HG03342 (cell line): ENCODE data around the gene ZNF112.
"Not testable (repeated sequence)": the region's sequence is repeated elsewhere in the genome, so short reads cannot be mapped to it uniquely, and the experiment has no call there.

Experiments
- ATAC-seq: cut with Tn5 transposase; IDR thresholded peaks from one replicate; pipeline ENCODE4 v1.9.1; 2021; ENCODE audit warnings: mild to moderate bottlenecking, moderate library complexity; ENCODE audit not compliant: unreplicated experiment

Gene ZNF112

DNA sequence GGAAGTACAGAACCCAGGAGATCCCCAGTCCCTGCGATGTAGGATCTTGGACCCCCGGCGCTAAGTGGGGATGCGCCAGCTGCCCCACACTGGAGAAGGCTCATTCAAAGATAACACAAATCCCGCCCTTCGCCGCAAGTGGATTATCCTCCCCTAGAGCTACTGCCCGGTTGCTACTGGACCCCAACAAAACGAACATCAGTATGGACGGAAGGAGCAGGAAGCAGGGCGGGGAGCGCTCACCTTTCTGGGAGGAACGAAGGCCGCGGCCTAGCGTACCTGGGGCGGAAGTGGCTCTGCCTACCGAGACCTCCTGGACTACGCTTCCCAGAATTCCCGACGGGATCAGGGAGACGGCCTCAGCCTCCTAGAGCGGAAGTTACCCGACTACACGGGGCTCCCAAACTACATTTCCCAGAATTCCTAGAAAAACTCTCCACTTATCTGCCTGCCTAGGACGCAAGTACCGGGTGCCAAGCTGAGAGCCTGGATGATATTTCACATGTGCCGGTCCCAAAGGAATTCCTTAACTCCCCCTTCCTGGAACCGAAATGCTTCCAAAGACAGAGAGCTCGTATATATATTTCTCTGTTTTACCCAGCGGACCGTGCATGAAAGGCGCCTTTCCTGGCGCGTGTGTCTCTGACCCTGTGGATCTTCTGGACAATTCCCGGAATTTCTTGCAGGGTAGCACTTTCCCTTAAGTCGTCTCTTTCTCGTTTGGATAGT lies at the start of gene ZNF112:
TSS of gene ZNF112 (minus strand) at position 298 of the 729 bp plus-strand sequence. CDS start 16,141 bp downstream, outside the sequence.
- ATAC-seq, result no peak

DNA sequence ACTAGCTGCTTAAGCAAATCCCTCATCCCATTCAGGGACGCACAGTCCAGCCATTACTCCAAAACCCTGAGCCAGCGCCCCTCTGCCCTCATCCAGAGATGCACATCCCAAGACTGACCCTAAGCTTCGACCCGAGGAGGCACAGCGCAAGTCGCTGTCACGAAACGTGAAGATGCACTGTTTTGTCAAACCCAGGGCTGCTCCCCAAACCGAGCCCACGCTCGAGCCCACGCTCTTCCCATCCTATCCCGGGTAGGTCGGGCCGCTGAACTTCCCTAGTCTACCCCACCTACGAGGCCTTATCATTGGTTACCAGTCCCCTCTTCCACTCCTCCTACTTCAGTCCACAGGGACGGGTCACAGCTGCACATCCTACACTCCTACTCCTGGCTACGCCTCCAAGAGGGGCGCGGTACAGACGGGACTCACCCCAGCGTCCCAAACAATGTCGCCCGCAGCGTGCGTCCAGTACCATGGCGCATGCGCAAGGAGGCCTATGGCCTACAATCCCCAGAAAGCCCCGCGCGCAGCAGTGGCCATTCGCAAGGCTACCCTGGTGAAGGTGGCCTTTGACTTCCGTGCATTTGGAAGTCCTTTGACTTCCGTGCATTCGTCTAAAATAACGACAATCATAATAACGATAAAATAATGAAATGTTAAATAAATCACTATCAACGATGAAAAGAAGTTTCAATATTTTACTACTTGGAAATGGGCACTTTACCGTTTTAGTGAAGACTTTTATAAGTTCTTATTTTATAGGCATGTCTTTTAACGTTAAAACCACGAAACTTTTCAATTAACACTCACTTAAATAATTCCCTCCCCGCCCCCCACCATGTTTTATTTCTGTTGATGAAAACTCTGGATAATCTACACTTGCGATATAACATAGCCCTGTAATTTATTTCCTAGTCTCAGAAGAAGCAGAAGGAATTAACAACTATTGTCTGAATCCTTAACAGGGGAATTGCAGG lies 44.9 kb upstream of the ZNF112 start, which contains the start of gene ZNF285:
TSS of gene ZNF285 (minus strand) at position 470 of the 977 bp plus-strand sequence. CDS start 4,395 bp downstream, outside the sequence.
- no peak for ATAC-seq

DNA sequence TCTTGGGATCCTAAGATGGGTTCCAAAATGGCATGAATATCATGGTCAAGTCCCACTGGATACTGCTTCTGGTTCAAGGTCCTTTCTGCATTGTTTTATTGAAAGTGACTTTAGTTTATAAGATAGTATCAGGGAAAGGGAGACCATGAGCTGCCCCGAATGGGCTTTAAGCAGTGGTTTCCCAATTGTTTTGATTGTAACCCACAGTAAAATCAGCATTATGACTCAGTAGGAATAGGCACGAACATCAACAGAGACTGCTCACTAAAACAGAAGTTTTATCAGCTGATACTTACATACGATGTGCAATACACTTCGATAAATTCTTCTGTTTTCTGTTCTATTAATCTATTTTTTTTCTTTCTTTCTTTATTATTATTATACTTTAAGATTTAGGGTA lies 32.8 kb upstream of the ZNF112 start:
- ATAC-seq, result not testable (repeated sequence)

DNA sequence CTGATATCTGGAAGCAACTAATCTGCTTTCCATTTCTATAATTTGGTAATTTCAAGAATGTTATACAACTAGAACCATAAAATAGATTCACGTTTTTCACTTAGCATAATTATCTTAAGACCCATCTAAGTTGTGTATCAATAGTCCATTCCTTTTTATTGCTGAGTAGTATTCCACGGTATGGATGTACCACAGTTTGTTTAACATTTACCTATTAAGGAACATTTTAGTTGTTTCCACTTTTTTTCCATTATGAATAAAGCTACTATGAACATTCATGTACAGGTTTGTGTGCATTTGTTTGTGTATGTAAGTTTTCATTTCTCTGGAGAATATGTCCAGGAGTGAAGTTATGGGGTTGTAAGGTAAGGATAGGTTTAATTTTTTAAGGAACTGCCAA lies 18.3 kb upstream of the ZNF112 start:
- ATAC-seq, result no peak

DNA sequence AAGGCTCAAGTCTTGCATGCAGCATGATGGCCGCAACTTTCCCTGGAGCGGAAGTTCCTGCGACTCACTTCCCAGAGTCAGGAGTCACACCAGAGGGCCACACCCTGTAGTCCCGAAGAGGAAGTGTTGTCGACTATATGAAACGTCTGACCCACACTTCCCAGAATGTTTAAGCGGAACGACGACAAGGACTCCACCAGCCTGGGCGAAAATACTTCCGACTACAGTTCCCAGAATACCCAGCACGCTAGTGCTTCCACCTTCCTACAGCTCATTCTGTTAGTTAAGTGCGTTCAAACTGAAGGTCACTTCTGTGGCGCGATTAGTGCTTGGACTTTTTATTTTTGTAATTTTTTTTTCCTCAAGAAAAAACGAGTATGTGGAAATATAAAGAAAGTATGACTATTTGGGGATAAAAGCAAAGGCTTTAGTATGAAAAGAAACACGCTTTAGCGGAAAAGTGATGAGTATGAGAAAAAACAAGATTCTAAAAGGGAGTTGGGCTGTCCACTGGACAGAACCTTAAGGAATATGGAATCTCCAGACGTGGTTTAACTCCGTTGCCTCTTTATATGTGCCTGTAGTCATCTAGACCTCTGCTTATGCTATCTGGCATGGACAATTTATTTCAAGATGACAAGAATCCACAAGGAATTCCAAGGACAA lies 15.5 kb upstream of the ZNF112 start:
- ATAC-seq, result no peak

DNA sequence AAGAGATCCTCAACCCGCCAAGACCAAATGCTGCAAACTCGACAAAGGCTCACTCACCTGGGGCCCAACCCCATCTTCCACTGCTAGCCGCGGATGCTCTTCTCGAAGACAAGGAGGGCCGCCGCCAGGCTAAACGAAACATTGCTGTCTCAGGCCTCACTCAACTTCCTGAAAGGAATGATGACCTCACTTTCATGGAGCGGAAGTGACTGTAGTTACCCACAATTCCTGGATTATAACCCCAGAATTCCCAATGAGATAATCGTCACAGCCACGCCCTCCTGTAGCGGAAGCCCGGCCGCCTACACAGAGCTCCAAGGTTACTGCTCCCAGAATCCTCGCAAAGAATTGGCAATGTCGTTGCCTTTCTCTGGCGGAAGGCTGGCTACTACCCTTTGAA lies 10.5 kb upstream of the ZNF112 start:
- ATAC-seq, result no peak

DNA sequence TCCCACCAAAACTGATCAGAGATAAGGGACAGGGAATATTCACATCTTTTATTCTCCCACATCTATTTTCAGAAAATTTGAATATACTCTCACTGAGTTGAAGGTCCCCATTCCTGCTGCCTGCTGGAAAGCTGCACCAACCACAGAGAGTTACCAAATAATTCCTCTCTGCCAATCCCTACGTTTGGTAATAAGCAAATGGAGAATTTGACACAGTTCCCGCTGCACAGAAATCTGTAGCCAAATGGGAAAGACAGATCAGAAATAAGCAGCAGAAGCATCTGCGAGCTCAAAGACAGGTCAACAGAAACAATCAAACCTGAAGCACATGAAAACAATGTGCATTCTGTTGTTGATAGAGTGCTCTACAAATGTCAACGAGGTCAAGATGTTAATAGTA lies 9.9 kb downstream of the ZNF112 start:
- no peak for ATAC-seq

DNA sequence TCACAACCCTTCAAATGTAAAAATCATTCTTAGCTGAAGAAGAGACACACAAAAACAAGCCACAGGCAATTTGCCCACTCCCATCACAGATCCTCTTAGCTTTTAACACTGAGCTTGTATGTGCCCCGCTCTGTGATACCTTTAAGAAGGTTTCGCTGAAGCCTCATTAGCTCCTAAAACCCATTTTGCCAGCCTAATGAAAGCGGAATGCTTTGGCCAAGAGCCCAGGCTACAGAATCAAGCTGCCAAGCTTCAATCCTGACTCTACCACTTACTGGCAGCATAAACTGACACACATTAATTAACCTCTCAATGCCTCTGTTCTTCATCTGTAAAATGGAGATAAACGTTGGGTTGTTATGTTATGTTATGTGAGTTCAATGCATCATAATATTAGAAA lies 10.5 kb downstream of the ZNF112 start:
- no peak for ATAC-seq

DNA sequence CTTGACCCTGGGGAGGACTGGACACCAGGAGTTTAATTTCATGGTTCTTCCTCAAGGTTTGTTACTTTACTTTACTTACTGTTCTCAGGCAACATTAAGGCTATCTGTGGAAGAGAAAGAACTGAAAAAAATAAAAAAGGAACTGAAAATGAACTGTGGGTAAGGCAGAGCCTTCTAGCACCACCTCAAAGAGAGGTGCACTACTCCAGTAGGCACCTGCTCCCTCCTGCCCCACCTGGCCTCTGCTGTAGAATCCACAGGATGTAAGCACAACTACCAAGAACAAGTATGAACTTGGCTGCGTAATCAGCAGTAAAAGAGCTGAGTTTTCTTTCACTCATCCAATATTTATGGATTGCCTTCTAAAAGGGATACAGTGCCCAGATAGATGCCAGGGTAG lies 12.2 kb downstream of the ZNF112 start:
- ATAC-seq, result no peak

DNA sequence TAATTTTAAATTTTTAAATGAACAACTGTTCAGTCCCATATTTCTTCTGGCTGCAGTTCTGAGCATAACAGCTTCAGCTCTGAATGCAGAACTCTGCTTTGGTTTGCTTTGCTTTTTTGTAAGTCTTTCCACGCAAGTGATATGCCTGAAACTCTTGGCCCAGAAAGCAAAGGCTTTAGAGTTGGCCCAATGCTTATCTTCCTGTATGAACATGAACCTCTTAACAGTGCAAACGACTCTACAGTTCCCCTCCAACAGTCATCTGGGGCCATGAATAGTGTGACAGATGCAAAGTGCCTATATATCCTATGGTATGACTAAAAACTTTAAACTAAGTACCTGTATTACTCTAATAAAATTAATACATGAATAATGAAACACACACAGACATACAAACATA lies 14.7 kb downstream of the ZNF112 start:
- no peak for ATAC-seq

DNA sequence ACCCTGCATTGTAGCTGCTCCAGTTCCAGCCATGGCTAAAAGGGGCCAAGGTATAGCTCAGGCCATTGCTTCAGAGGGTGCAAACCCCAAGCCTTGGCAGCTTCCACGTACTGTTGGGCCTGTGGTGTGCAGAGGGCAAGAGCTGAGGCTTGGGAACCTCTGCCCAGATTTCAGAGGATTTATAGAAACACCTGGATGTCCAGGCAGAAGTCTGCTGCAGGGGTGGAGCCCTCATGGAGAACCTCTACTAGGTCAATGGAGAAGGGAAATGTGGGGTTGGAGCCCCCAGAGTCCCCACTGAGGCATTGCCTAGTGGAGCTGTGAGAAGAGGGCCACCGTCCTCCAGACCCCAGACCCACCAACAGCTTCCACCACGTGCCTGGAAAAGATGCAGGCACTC lies 21.8 kb downstream of the ZNF112 start:
- not testable (repeated sequence) for ATAC-seq

DNA sequence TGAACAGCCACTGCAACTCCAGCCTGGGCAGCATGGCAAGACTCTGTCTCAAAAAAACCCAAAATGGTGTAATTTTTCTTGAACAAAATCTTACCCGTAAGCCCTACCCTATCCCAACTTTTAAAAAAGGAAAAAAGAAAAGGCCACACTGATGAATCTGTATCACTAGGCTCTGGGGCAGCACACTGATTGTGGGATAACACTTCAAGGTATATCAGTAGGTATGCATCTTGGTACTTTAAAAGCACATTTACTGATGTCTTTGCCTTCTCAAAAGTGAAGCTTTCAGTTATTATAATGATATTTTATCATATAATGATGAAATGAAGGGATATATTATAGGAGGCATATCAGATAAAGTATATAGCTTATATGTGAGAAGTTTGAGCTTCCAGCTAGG lies 24.3 kb downstream of the ZNF112 start:
- no peak for ATAC-seq

DNA sequence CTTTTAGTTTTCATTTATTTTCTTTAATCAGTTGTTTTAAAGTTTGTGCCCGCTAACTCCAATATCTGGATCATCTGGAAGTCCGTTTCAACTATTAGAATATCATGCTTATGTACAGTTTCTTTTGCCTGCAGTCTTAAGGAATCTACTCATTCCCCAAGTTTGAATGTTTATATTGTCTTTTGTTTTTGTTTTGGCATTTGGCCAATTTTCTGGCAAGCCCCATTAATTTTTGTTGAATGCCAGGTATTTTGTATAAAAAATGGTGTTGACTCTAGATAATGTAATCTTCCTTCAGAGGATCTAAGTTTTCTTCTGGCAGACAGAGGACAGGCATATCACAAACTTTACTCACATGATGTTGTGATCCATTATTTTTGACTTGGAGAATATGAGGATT lies 40.6 kb downstream of the ZNF112 start:
- ATAC-seq, result no peak

DNA sequence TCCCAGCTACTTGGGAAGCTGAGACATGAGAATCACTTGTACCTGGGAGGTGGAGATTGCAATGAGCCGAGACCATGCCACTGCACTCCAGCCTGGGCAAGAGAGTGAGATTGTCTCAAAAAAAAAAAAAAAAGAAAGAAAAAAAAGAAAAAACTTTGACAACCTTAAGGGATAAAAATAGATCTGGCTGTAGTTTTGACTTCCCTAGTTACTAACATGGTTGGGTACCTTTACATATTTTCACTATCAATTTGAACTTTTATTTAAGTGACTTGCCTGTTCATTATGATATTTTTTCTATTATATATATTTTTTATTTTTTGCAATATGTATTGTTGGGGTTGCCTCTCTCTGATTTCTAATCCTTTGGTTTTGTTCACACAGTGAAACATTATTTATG lies 43.2 kb downstream of the ZNF112 start:
- no peak for ATAC-seq

DNA sequence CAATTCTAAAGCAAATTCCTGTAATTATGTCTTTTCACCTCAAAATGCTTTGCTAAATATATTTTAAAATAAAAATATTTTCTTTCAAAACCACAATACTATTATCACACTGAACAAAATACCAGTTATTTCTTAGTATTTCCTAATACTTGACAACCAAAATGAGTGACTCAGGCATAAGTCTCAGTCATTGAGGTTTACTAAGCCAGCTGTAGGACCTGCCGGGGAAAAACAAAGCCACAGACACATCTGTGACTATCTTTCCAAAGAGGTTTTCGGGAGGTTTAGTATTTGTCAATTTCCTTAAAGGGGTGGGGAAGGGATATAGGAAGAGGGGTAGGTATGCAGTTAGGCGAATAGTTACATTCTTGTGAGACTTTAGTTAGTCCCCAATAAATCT lies 48.5 kb downstream of the ZNF112 start:
- no peak for ATAC-seq

DNA sequence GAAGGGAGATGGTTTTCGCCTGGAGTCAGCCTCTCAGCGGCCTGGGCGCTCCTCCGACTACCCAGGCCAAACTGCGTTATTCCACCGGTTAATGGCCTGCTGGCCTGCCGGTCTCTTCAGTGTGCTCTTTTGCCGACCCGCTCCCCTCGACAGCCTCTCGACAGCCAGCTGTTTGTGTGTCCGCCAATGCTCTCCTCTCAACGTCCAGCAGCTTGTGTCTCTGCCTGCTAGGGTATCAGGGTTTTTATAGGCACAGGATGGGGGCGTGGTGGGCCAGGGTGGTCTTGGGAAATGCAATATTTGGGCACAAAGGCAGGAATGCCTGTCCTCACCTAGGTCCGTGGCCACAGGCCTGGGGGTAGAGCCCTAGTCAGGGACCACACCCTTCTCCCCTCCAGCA lies 50.2 kb downstream of the ZNF112 start:
- ATAC-seq, result no peak

DNA sequence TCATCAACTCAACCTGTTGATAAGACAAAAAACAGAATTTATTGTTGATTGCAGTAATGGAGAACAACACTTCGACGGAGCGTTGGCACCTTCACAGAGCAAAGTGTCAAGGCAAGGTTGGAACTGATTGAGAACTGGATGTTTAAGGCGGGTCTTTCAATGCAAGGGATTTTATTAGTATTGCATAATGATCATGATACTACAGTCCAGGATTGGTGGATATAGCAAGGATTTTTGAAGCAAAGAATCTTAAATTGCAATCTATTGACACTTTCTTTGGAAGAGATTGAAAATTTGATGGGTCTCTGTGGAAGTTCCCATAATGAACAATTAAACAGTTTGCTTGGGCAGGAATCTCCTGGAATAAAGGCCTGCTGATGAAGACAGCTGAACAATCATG lies 51.0 kb downstream of the ZNF112 start:
- no peak for ATAC-seq

DNA sequence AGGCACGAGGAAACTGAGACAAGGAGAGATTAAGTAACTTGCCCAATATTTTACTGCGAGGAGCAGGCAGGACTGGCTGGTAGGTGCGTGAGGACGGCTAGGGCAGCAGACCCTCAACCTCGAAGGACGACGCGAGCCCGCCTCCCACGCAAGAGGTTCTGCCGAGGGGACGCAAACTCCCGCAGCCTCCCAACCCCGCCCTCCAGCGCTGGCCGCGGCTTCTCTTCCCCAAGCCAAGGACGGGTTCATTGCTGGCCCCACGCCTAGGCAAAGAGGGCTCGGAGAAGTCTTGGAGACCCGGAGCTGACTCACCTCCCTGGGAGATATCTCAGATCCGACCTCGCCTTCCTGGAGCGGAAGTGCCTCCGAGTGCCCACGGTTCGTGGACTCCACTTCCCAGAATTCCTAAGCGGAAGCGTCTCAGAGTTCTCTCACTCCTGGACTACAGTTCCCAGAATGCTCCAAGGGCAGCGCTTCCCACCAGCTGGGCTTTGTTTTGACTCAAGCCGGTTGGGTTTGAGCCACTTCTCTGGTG lies 51.8 kb downstream of the ZNF112 start, which contains the start of gene ZNF235:
TSS of gene ZNF235 (minus strand) at position 367 of the 535 bp plus-strand sequence. CDS start 1,621 bp downstream, outside the sequence.
- peak; percentile 86 for ATAC-seq

DNA sequence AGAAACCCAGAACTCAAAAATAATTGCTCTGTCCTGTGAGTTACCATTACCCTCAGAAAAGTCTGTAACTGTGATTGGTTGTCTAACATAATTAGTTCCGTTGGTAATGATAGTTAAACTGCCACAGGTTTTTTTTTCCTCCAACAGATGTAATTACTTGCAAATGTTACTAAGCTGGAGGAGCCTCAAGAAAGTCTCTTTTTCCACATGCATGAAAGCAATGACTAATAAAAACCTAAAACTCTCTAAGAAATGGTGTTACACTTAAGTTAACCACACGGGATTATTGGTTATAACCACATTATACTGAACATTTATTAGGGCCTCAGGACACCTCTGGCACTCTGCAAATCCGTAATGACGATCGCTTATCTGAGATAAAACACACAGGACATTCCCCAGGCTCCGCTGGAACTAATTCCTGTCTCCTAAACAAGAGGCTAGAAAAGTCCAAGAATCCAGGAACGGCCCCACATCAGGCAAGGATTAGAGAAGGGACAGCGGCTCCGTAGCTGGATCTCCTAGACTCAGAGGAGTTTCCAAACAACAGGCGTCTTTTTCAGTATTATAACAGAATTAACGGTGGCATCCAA lies 52.4 kb downstream of the ZNF112 start:
- ATAC-seq, result no peak

DNA sequence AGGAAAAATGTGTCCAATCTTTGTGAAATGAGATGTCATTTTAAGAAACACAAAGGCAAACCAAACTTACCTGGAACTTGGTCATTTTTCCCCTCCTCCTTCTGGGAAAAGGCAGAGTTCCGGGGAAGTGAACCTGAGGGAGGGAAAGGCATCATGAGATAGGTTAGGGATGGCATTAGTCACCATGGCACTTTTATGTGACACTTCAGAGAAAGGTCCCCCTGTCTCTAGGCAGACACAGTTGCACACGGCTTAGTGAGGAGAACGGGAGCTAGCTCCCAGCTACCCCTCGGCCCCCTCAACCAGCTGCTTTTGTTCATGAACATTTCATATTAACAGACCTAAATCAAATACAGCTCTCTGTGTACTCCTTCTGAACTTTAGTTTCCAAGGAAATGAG lies 53.2 kb downstream of the ZNF112 start:
- no peak for ATAC-seq
